GM12874 (cell line): ENCODE measurements around the gene ADAMTS2.

ENCODE experiments used
- CTCF ChIP-seq: IDR thresholded peaks from 2 replicates; pipeline ENCODE4 v1.5.1; 2011; ENCODE audit warnings: low read depth, mild to moderate bottlenecking, control low read depth, low read length, moderate library complexity; ENCODE audit not compliant: insufficient read depth

The ADAMTS2 gene

DNA sequence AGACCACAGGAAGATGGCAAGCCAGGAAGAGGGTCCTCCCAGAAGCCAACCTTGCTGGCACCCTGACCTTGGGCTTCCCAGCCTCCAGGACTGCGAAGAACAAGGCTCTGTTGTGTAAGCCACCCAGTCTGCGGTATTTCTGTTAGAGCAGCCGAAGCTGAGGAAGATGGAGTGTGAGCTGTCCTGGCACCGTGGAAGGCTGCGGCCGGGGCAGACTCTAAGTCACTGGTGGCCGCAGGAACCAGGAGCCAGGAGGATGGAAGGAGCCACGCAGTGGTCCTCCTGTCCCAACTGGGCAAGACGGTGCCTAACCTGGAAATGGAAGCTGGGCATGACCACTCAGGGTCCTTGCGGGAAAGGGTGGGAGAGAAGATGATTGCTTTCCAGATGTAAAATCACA, 196.0 kb downstream of the ADAMTS2 start:
- no peak for TF ChIP-seq CTCF

DNA sequence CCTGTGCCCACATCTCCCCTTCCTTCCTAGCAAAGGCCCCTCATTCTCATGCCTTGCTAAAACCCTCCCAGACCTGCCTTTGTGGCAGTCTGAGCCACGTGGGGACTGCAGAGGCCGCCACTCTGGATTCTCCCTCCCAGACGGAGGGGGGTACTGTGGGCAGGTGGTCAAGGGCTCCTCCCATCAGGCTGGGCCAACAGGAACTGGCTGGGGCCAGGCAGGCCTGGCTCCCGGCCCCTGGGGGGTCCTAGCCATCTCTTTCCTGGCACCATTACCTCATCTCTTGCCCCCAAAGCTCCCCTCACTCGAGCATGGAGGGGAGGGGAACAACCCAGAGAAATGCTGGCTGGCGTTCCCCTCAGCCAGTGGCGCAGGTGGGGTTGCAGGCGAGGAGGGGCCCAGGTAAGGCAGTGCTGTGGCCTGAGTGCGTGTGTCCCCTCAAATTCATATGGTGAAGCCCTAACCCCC, 196.5 kb downstream of the ADAMTS2 start:
- no peak for TF ChIP-seq CTCF

DNA sequence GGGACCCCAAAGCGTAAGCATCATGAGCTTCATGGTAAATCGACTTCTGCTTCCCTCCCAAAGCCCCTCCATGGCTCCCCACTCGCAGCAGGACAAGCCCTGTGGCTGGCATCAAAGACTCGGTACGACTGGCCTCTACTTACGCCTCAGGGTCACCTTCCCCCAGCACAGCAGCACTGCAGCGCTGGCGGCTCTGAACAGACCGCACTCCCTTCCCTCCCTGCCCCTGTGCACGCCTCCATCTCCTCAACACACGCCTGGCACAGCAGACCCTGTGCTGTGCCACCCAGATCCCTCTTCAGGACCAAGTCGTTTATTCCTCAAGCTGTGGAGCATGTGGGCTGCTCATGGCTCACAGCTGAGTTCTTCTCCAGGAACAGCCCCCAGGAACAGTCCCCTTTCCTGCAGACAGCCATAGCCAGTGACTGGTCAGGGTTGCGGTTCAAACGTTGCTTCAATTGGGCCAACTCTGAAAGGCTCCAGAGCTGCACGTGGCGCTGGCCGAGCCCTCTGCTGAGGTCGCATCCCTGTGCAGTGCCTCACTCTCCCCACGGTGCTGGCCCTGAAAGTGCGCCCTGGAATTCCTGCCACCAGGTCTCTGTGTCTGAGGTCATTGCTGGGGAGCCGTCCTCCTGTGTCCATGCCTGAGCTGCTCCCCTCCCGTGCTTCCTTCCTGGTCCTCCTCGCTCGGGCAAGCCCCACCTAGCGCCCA, 197.1 kb downstream of the ADAMTS2 start:
- no peak for TF ChIP-seq CTCF

- TF ChIP-seq CTCF = no peak
These were observed 199.0 kb downstream of the ADAMTS2 start for GRCh38 chr5:179146277-179146676.

DNA sequence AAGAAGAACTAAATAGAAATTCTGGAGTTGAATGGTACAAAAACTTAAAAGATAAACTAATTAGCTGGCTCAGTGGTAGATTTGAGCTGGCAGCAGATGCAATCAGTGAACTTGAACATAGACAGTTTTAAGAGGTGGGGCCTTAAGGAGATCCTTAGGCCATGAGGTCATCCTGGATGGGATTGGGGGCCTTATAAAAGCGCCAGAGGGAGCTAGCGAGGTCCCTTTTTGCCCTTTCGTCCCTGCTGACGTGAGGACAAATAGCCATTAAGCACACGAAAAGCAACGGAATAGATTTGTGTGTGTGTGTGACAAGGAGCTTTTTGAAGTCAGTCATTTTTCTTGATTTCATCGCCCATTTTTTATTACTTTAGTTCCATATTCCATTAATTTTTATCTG, 201.8 kb downstream of the ADAMTS2 start:
- no peak for TF ChIP-seq CTCF

DNA sequence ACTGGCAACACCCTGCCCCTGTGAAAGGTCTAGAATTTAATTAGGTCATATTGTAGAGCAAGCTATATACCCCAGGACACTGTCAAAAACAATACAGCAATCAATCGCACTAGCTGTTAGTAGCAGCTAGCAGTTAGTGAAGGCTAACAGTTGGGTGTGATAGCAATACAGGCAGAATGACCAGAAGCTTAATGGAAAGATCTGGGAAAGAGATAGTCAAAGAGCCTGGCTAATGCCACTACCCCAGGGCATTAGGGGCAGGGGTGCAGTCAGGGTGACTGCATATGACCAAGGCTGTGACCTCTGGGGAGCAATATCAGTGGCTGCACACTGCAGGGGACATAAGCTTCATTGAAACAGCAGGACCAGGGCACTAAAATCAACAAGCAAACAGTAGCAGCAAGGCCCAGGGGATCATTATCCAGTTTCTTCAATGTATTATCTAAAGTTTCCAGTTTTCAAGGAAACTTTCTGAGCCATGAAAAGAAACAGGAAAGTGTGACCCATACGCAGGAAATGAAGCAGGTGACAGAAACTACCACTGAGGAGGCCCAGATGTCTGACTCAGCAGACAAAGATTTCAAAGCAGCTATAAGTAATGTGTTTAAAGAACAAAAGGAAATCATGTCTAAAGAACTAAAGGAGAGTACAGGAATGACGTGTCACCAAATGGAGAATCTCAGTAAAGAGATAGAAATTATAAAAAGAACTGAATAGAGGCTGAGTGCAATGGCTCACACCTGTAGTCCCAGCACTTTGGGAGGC, 202.6 kb downstream of the ADAMTS2 start:
- TF ChIP-seq CTCF = no peak

- no peak for TF ChIP-seq CTCF
These were observed 203.4 kb downstream of the ADAMTS2 start for GRCh38 chr5:179141867-179142266.
